ENCODE data around the gene FAM187B.

The FAM187B gene

DNA sequence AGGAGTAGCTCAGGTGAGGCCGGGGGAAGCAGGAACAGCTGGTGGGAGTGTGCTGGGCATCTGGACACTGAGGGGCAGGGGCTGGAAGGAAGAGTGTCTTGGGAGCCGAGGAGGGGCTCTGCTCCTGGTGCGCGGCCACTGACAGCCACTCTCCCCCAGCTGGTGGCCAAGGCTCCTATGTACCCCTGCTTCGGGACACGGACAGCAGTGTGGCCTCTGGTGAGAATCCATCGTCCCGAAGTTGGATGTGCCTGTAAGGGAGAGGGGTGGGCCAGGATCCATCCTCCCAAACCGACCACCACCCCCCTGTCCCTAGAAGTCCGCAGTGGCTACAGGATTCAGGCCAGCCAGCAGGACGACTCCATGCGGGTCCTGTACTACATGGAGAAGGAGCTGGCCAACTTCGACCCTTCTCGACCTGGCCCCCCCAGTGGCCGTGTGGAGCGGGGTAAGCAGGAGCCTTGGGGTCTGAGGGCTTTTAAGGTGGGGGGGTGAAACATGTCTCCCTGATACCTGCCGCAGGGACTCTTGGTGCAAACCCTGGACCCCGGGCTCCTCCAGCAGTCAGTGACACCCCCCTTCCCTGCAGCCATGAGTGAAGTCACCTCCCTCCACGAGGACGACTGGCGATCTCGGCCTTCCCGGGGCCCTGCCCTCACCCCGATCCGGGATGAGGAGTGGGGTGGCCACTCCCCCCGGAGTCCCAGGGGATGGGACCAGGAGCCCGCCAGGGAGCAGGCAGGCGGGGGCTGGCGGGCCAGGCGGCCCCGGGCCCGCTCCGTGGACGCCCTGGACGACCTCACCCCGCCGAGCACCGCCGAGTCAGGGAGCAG lies 38.2 kb upstream of the FAM187B start:
- DNase-seq (ENCODE audit: low read depth), result no peak
- TF ChIP-seq CTCF (IDR thresholded peaks at IDR 0.05; ENCODE audit: control insufficient read depth, insufficient read depth, low read depth, low read length, missing control alignments), result no peak
- peak overlapping the region; percentile 71 for H3K4me3 ChIP-seq (ENCODE audit: control insufficient read depth, low read depth, low read length)

- H3K4me3 ChIP-seq (ENCODE audit: control insufficient read depth, low read depth, low read length), result no peak overlapping the region
- no peak for TF ChIP-seq CTCF (IDR thresholded peaks at IDR 0.05; ENCODE audit: control insufficient read depth, insufficient read depth, low read depth, low read length, missing control alignments)
- DNase-seq (ENCODE audit: low read depth), result no peak
Measured at GRCh38 chr19:35265900-35266519, 37.5 kb upstream of the FAM187B start.

- no peak for DNase-seq (ENCODE audit: low read depth)
- no peak for TF ChIP-seq CTCF (IDR thresholded peaks at IDR 0.05; ENCODE audit: control insufficient read depth, insufficient read depth, low read depth, low read length, missing control alignments)
- H3K4me3 ChIP-seq (ENCODE audit: control insufficient read depth, low read depth, low read length), result no peak overlapping the region
Measured at GRCh38 chr19:35265126-35265899, 36.8 kb upstream of the FAM187B start.

DNA sequence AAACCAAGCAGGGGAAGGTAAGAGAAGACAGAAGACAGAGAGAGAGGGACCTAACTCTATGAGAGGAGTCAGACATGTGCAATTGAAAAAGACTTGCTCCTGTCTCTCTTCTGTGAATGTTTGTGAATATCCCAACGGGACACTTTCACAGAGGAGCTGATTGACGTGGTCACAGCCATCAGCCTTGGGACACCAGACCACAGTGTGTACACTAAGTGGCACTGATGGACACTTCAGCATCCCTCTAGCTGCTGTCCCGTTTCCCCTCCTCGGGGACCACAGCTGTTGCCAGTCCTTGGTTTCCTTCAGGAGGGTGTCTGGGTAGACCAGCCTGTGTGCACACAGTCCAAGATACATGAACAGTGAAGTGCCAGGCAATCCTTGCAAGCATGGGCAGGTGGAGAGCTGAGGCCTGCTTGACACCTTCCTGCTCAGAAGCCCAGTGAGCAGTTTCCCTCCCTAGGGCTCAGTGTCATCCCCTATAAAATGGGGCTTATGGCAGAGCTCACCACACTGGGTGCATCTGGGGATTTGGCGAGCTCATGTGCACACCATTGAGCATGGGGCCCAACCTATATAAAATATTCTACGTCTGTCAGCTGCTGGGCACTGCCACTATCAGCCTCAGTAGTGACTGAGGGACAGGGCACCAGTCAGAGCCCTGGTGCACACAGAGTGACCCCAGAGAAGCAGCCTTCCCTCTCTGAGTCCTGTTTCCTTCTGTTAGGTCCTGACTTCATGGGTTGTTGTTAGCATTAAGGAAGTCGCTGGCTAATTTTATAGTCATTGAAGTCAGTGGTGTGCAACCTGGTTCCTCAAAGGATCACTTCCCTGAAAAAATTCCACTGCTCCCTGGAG lies 36.0 kb upstream of the FAM187B start:
- no peak for DNase-seq (ENCODE audit: low read depth)
- TF ChIP-seq CTCF (IDR thresholded peaks at IDR 0.05; ENCODE audit: control insufficient read depth, insufficient read depth, low read depth, low read length, missing control alignments), result no peak
- no peak overlapping the region for H3K4me3 ChIP-seq (ENCODE audit: control insufficient read depth, low read depth, low read length)

GRCh38 chr19:35262101-35262761 lies 33.7 kb upstream of the FAM187B start:
- no peak overlapping the region for H3K4me3 ChIP-seq (ENCODE audit: control insufficient read depth, low read depth, low read length)
- DNase-seq (ENCODE audit: low read depth), result no peak
- no peak for TF ChIP-seq CTCF (IDR thresholded peaks at IDR 0.05; ENCODE audit: control insufficient read depth, insufficient read depth, low read depth, low read length, missing control alignments)

Data from AG09309 (cell line).